K562 (cell line): ENCODE measurements around the gene TYMP. TPM values are rescaled to one million over a fixed set of nuclear protein-coding genes. Genes with fewer than 3 reads are reported as not detected.
A peak's percentile ranks its signal among the peaks of the same experiment; 100 is the strongest.

Source experiments
- ATF1 ChIP-seq, 2 experiments: fragments of 450-650 bp in 1 of 2; IDR thresholded peaks; 2 replicates each; pipeline ENCODE4 v1.6.1; 2016; ENCODE audit warnings: missing compliant biosample characterization in 1 of 2, missing genetic modification characterization in 1 of 2
- BHLHE40 ChIP-seq: IDR thresholded peaks from 2 replicates; pipeline ENCODE4 v1.6.1; 2011; ENCODE audit warnings: low read length, improper control_type of control experiment
- CBFA2T2 ChIP-seq: fragments of 450-650 bp; conservative IDR thresholded peaks from 2 replicates; pipeline ENCODE4 v1.6.1; 2017; ENCODE audit warnings: mild to moderate bottlenecking
- CHD2 ChIP-seq: IDR thresholded peaks from 2 replicates; pipeline ENCODE4 v1.6.1; 2011; ENCODE audit warnings: low read depth, low read length
- CXXC5 ChIP-seq: fragments of 250-450 bp; sonication (Bioruptor Pico); IDR thresholded peaks from 2 replicates; pipeline ENCODE4 v1.8.0; 2022; ENCODE audit warnings: inconsistent platforms, mild to moderate bottlenecking, moderate library complexity
- EP400 ChIP-seq: fragments of 450-650 bp; IDR thresholded peaks from 2 replicates; pipeline ENCODE4 v1.6.1; 2017; ENCODE audit warnings: antibody characterized with exemption, mild to moderate bottlenecking, moderate library complexity
- HNRNPK ChIP-seq: fragments of 200-400 bp; formaldehyde crosslinking; IDR thresholded peaks from one replicate; pipeline ENCODE4 v1.6.1; 2018; ENCODE audit warnings: mild to moderate bottlenecking, low read depth, low read length; ENCODE audit not compliant: poor library complexity, severe bottlenecking
- KDM2B ChIP-seq: fragments of 250-450 bp; sonication (Bioruptor Pico); IDR thresholded peaks from 2 replicates; pipeline ENCODE4 v1.8.0; 2021; ENCODE audit warnings: mild to moderate bottlenecking, moderate library complexity
- MTA3 ChIP-seq: fragments of 450-650 bp; formaldehyde crosslinking; IDR thresholded peaks from 2 replicates; pipeline ENCODE4 v1.6.1; 2017; ENCODE audit warnings: mild to moderate bottlenecking, borderline replicate concordance
- RBFOX2 ChIP-seq: fragments of 200-400 bp; formaldehyde crosslinking; IDR thresholded peaks from 2 replicates; pipeline ENCODE4 v1.6.1; 2017; ENCODE audit warnings: low read depth, mild to moderate bottlenecking, low read length, moderate library complexity
- RFX5 ChIP-seq: IDR thresholded peaks from 2 replicates; pipeline ENCODE4 v1.6.1; 2011; ENCODE audit warnings: low read depth, mild to moderate bottlenecking, improper control_type of control experiment, low read length
- SP1 ChIP-seq: sonication (generic); formaldehyde crosslinking; IDR thresholded peaks from 2 replicates; pipeline ENCODE4 v1.8.1; 2022; ENCODE audit warnings: mild to moderate bottlenecking, missing genetic modification reagents
- ZC3H4 ChIP-seq: sonication (generic); formaldehyde crosslinking; IDR thresholded peaks from 2 replicates; pipeline ENCODE4 v1.9.0; 2021; ENCODE audit warnings: missing genetic modification reagents, borderline replicate concordance
- polyA plus RNA-seq, 8 experiments: library from polyadenylated mRNA; depleted of rRNA in 4 of 8; stranded (reverse) in 5 of 8; unstranded in 3 of 8; fragments of >200 nt; fragmentation: Nextera tagmentation in 2 of 8; fragmentation: Illumina TruSeq in 1 of 8; extraction: Ambion mirVana in 2 of 8; extraction: Trizol in 1 of 8; gene quantifications; 2 replicates each; pipeline versions ENCODE4 v1.2.1 to v1.2.3, GENCODE V29; 2011 to 2014; ENCODE audit warnings: inconsistent platforms in 1 of 8, missing spikeins in 1 of 8
- total RNA-seq, 7 experiments: library from RNA; depleted of rRNA in 6 of 7; stranded (reverse); fragments of >200 nt in 6 of 7; fragmentation: Illumina TruSeq in 2 of 7; extraction: Trizol in 2 of 7; gene quantifications; 2 replicates each; pipeline versions ENCODE4 v1.2.1 to v1.2.3, GENCODE V29; 2011 to 2021; ENCODE audit warnings: low replicate concordance in 1 of 7
- TF ChIP-seq, protein P1 (sequence below): fragments of 450-650 bp; IDR thresholded peaks from 2 replicates; pipeline ENCODE4 v1.6.1; 2016; ENCODE audit warnings: antibody characterized with exemption
- TF ChIP-seq, protein P2 (sequence below), 2 experiments: fragments of 200-800 bp in 1 of 2; sonication (Bioruptor generic) in 1 of 2; sonication (generic) in 1 of 2; formaldehyde crosslinking in 1 of 2; IDR thresholded peaks in 1 of 2; conservative IDR thresholded peaks in 1 of 2; 2 replicates each; pipeline versions ENCODE4 v1.5.0 to v1.6.1; 2016 to 2020; ENCODE audit warnings: missing compliant biosample characterization in 1 of 2, missing genetic modification characterization in 1 of 2, missing genetic modification reagents in 1 of 2
- TF ChIP-seq, protein P3 (sequence below), 2 experiments: fragments of 250-450 bp in 1 of 2; fragments of 450-650 bp in 1 of 2; sonication (Bioruptor Pico) in 1 of 2; IDR thresholded peaks; 2 replicates each; pipeline versions ENCODE4 v1.6.1 to v1.8.0; 2016 to 2021; ENCODE audit warnings: mild to moderate bottlenecking in 2 of 2, moderate library complexity in 2 of 2, missing compliant biosample characterization in 1 of 2, missing genetic modification characterization in 1 of 2
- TF ChIP-seq, protein P4 (sequence below), 3 experiments: IDR thresholded peaks in 2 of 3; conservative IDR thresholded peaks in 1 of 3; 2 replicates each; pipeline ENCODE4 v1.5.1; 2011 to 2012; ENCODE audit warnings: low read length in 3 of 3, mild to moderate bottlenecking in 3 of 3, control low read depth in 2 of 3, improper control_type of control experiment in 1 of 3, inconsistent platforms in 1 of 3, low read depth in 1 of 3, mixed read lengths in 1 of 3, moderate library complexity in 1 of 3; ENCODE audit not compliant: insufficient read depth in 2 of 3
- TF ChIP-seq, protein P5 (sequence below): fragments of 250-450 bp; sonication (Bioruptor Pico); IDR thresholded peaks from 2 replicates; pipeline ENCODE4 v1.9.0; 2021; ENCODE audit warnings: mild to moderate bottlenecking, inconsistent platforms

The TYMP gene
- total and polyA plus RNA-seq, 9 of the 15 experiments (the other 6 are each of a cell fraction or from before 2014, with no cell fraction given) = 0.03 to 4.0 (median 2.4) TPM; not detected in 4

DNA sequence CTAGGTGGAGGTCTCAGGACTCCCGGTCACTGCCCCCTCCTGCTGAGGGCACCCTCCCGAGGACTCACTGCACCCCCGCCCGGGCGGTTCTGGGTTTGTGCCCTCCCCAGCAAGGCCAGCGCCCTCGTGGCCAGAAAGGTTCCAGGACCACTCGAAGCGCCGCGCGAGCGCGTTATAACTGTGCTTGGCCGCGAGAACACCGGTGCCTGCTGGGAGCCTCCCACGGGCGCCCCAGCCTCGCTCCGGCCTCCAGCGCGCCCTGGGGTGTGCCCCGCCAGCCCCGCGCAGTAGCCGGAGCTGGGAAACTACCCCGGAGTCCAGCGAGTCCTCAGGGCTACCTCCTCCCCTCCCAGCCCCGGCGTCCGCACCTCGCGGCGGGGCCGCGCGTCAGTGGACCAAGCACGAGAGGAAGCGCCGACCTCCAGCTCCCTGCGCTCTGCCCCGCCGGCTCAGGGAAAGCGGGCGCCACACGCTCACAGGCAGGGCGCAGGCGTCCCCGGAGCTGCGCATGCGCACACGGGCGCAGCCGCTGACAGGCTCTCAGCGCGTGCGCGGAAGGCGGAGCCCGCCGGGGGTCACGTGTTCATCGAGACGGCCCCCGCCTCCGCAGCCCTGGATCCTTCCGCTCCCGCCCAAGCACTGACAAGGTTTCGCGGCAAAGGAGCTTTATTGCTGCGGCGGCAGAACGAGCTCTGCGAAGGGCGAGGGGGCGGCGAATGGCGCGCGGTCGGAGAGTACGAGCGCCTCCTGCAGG, 4.5 kb downstream of the TYMP start, which contains the start of gene SCO2 (continued):
- TF ChIP-seq, protein P1, sequence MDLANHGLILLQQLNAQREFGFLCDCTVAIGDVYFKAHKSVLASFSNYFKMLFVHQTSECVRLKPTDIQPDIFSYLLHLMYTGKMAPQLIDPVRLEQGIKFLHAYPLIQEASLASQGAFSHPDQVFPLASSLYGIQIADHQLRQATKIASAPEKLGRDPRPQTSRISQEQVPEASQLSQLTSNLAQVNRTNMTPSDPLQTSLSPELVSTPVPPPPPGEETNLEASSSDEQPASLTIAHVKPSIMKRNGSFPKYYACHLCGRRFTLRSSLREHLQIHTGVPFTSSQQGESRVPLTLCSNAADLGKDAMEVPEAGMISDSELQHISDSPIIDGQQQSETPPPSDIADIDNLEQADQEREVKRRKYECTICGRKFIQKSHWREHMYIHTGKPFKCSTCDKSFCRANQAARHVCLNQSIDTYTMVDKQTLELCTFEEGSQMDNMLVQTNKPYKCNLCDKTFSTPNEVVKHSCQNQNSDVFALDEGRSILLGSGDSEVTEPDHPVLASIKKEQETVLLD = peak; percentile 97
- TF ChIP-seq SP1 (CRISPR knock-in tag) = peak; percentile 51
- TF ChIP-seq, protein P2, sequence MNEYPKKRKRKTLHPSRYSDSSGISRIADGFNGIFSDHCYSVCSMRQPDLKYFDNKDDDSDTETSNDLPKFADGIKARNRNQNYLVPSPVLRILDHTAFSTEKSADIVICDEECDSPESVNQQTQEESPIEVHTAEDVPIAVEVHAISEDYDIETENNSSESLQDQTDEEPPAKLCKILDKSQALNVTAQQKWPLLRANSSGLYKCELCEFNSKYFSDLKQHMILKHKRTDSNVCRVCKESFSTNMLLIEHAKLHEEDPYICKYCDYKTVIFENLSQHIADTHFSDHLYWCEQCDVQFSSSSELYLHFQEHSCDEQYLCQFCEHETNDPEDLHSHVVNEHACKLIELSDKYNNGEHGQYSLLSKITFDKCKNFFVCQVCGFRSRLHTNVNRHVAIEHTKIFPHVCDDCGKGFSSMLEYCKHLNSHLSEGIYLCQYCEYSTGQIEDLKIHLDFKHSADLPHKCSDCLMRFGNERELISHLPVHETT (CRISPR knock-in tag; conservative IDR thresholded peaks at IDR 0.05 in 1 of 2, IDR thresholded peaks at IDR 0.05 in 1 of 2) = 0 out of 4 replicates have a peak, but pooled peaks of 1 of the 2 experiments have one; percentile 10
- TF ChIP-seq RBFOX2 = peak; percentile 86
- TF ChIP-seq HNRNPK = peak; percentile 5
- peak; percentile 67 for TF ChIP-seq CXXC5 (CRISPR knock-in tag)
- TF ChIP-seq CHD2 = peak; percentile 77
- TF ChIP-seq, protein P3, sequence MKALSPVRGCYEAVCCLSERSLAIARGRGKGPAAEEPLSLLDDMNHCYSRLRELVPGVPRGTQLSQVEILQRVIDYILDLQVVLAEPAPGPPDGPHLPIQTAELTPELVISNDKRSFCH (CRISPR knock-in tag; IDR thresholded peaks at IDR 0.05) = no peak
- TF ChIP-seq, protein P3 (tag; IDR thresholded peaks at IDR 0.05) = peak; percentile 70; the same call in 1 of the 2 replicates
- TF ChIP-seq MTA3 = peak; percentile 83; the same call in 1 of the 2 replicates
- TF ChIP-seq ZC3H4 = no peak
- no peak for TF ChIP-seq ATF1 (CRISPR knock-in tag; IDR thresholded peaks at IDR 0.05)
- TF ChIP-seq ATF1 (tag; IDR thresholded peaks at IDR 0.05) = 0 out of 2 replicates have a peak, but pooled peaks have one; percentile 25
- TF ChIP-seq, protein P4, sequence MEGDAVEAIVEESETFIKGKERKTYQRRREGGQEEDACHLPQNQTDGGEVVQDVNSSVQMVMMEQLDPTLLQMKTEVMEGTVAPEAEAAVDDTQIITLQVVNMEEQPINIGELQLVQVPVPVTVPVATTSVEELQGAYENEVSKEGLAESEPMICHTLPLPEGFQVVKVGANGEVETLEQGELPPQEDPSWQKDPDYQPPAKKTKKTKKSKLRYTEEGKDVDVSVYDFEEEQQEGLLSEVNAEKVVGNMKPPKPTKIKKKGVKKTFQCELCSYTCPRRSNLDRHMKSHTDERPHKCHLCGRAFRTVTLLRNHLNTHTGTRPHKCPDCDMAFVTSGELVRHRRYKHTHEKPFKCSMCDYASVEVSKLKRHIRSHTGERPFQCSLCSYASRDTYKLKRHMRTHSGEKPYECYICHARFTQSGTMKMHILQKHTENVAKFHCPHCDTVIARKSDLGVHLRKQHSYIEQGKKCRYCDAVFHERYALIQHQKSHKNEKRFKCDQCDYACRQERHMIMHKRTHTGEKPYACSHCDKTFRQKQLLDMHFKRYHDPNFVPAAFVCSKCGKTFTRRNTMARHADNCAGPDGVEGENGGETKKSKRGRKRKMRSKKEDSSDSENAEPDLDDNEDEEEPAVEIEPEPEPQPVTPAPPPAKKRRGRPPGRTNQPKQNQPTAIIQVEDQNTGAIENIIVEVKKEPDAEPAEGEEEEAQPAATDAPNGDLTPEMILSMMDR (IDR thresholded peaks at IDR 0.05 in 2 of 3, conservative IDR thresholded peaks at IDR 0.05 in 1 of 3; ENCODE audit: insufficient read depth in 2 of 3, low read depth in 1 of 3, low read length in 3 of 3) = peak; percentile 45 to 60 (median 48); a peak in 5 of 6 replicates
- no peak for TF ChIP-seq KDM2B (CRISPR knock-in tag)
- TF ChIP-seq BHLHE40 = peak; percentile 88
- TF ChIP-seq, protein P5, sequence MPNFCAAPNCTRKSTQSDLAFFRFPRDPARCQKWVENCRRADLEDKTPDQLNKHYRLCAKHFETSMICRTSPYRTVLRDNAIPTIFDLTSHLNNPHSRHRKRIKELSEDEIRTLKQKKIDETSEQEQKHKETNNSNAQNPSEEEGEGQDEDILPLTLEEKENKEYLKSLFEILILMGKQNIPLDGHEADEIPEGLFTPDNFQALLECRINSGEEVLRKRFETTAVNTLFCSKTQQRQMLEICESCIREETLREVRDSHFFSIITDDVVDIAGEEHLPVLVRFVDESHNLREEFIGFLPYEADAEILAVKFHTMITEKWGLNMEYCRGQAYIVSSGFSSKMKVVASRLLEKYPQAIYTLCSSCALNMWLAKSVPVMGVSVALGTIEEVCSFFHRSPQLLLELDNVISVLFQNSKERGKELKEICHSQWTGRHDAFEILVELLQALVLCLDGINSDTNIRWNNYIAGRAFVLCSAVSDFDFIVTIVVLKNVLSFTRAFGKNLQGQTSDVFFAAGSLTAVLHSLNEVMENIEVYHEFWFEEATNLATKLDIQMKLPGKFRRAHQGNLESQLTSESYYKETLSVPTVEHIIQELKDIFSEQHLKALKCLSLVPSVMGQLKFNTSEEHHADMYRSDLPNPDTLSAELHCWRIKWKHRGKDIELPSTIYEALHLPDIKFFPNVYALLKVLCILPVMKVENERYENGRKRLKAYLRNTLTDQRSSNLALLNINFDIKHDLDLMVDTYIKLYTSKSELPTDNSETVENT (CRISPR knock-in tag) = 0 out of 2 replicates have a peak, but pooled peaks have one; percentile 19
- peak; percentile 83 for TF ChIP-seq CBFA2T2
- peak; percentile 77; the same call in 1 of the 2 replicates for TF ChIP-seq EP400
- no peak for TF ChIP-seq RFX5
